Endometrial microvascular endothelial cells (primary cell): ENCODE data around the gene AGXT. TPM values are rescaled to one million over a fixed set of nuclear protein-coding genes. Genes with fewer than 3 reads are reported as not detected.

Source experiments
- in situ Hi-C: cut with HindIII; loops from 2 replicates; pipeline ENCODE4 v1.10.0; 2017; ENCODE audit warnings: low sequenced_read_pairs, low pct_unique_long_range_greater_than_20kb; ENCODE audit errors: inconsistent ontology term
- total RNA-seq: library from RNA; depleted of rRNA; stranded (reverse); fragments of >200 nt; gene quantifications from one replicate; pipeline ENCODE4 v1.2.3, GENCODE V29; 2015; ENCODE audit errors: inconsistent ontology term

The AGXT gene
- total RNA-seq, 1 donor from 2014 or later = not detected

DNA sequence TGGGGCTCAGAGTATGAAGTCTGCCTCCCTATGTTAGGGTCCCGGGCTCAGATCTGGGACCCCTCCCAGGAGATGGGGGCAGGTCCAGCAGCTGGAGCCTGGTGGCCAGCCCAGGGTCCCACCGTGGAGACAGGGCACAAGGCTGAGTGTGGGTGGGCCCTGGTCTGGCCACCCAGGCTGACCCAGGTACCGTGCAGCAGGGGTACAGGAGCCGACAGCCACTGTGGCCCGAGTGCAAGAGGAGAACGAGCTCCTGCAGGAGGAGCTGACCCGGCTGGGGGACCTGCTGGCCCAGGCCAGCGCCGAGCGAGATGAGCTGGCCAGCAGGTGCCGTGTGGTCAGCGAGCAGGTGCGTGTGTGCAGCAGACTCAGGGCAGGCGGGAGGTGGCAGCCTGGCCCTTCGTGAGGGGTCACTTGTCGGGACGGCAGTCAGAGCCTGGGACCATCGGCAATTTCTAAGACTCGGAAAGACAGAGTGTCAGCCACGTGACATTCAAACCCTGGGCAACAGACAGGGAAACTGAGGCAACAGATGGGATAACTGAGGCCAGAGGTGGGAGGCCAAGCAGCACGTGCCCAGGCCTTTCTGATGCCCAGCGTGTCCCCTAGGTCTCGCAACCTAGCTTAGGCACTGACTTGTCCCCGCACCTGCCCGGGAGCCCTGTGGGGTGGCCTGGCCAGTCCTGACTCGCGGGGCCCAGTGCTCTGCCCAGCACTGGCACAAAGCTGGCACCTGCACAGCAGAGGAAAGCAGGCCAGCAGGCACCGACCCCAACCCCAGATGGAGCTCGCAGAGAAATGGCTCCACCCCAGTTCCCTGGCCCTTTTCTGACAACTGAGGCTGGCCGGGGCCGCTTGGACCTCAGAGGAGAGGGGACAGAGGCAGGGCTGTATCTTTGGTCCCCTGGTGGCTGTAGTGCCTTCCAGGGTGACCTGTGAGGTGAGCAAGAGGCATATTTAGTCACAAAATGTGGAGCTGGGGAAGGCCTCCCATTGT lies 51.5 kb downstream of the AGXT start:
- in situ Hi-C loops = no loop called here

DNA sequence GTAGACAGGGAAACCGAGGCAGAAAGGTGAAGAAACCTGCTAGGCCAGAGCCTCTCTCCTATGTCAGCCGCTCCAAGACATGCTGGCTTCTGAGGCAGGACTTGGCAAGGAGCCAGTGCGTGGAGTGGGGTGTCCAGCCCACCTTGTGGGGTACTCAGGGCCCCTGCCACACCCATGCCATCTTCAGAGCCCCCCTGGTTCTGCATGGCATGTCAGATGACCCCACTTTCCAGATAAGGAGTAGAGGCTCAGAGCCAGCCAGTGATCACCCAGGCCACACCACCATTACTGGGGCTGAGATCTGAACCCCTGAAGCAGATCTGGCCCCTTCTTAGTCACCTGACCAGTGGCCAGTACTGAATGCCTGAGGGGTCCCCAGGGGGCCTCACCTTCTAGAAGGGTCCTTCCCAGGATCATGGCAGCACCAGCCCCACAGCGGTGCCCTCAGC lies 52.2 kb downstream of the AGXT start:
- in situ Hi-C loops = no loop called here

DNA sequence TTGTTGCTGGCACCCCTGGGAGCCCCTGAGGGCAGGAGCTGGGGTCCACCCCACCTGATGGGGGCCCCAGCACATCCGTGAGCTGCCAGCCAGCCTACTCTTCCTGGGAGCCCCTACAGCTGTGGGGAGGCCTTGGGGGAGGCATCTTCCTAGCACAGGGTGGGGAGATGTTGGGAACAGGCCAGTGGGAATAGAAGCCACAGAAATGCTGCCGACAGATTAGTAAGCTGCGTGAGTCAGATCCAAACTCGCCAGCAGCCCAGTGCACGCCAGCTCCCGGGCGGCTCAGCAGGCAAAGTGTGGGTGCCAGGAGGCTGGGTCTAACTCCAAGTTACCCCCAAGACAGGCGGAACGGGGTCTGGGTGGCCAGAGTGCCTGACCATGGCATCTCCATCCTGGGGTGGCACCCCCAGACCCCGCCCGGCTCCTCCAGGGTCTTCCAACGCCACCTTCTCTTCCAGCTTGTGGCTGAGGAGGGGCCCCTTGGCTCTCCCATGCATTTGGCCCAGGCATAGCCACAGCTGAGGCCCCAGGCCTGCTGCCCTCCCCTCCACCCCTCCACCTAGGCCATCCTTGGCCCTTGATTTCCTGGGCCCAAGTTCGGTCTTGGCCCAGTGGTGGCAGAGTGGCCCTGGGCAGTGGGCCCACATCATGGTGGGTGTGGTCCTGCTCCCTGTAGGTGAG lies 52.8 kb downstream of the AGXT start:
- in situ Hi-C loops = no loop called here

DNA sequence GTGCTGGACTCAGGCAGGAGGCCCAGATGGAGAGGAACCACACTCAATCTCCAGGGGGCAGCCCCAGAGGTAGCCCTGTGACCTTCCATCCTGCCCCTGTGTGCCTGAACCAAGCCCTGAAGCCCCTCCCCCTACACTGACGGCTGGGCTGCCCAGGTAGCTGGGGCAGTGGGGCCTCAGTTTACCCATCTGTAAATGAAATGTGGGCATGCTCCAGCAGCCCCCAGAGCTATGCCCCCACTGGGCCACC lies 53.3 kb downstream of the AGXT start:
- in situ Hi-C loops = no loop called here

DNA sequence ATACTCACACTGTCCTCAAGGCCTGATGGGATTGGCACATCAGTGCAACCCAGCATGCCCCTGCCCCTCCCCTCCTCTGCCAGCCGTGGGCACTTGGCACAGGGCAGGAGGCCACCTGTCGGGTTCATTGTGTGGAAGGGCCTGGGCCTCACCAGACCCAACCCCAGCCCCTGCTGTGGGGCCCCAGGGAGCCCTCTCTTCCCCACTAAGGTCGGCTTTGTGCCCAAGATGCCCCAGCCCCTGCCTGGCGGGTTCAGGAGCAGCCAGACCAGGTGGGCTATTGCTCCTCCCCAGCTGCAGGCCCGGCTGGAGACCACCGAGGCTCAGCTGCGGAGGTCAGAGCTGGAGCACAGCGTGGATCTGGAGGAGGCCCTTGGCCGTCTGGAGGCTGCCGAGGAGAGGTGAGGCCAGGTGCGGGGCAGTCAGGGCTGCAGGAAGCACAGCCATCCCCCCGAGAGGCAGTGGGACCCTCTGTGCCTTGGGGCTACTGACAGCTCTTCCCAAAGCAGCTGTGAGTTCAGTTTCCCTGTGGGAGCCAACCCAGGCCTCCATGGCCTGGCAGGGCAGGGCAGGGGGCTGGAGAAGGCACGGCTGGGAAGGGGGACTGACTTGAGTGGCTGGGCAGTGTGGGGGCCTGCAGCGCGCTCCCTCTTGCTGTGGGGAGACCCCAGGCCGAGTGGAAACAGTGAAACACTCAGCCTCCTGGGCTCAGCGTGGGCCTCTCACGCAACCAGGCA lies 53.8 kb downstream of the AGXT start:
- in situ Hi-C loops = no loop called here

DNA sequence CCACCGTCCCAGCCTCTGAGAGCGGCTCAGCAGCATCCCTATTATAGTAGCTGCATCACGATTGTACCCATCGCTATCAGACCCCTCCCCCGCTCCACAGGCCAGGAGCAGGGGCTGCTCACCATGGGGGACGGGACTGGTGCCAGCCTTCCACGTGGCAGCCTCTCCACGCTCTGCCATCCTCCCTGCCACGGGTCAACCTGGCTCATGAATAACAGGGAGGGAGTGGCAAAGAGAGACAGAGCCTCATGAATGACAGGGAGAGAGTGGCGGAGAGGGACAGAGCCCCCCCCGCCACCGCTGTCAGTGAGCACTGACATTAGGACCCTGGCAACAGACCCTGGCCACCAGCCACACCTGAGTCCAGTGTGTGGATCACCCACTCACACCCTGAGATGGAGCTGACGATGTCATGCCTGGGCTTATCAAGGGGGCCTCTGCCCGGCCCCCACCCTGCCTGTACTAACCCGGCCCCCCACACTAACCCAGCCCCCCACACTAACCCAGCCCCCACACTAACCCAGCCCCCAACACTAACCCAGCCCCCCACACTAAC lies 54.4 kb downstream of the AGXT start:
- in situ Hi-C loops = no loop called here

DNA sequence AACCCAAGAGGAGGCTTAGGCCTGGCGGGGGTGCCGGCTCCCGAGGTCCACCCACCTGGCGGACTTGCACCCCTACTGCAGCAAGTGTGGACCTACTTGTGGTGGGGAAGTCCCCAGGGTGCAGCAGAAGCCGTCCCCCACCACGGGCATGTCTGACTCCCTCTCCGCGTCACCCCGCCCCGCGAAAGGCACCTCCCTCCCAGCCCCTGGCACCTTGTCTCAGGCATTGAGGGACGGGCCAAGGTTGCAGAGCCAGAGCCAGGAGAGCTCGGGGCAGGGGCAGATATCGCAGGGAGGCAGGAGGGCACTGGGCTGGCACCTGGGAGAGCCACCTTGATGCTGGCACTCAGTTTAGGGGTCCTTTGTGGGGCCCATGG lies 56.6 kb downstream of the AGXT start:
- in situ Hi-C loops = no loop called here

DNA sequence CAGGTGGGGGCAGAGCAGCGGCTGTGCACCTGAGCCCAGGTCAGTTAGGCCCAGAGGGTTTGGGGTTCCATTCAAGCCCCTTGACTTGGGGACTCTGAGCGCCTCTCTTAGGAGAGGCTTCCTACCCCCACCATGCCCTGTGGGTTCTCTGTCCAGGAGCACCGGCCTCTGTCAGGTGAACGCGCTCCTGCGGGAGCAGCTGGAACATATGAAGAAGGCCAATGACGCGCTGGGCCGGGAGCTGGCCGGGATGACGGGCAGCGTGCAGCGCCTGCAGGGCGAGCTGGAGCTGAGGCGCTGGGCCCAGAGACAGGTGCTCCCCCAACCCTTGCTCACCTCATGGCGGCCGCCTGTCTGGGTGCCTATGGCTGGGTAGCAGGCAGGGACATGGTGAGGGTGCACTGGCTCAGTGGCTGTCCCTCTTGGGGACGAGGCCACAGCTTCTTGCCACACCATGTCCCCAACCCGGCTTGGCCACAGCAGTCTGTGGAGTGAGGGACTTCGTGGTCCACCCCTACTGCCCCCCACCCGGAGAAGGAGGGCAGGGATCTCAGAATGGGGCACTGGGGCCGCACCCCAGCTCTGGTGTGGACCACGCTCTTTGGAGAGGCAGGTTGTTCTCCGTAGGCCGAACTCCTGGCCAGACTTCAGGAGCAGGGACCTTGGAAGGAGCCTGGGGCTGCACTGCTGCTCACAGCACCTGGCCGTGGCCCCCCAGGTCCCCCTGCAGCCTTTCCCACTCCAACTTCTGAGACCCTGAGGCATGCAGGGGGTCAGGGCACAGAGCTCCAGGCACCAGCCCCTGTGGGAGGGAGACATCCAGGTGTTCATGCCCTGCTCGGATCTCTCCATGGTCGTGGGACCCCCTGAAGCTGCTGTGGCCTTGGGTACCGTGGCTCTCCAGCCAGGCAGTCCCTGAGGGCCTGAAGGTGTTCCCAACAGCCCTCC lies 57.2 kb downstream of the AGXT start:
- in situ Hi-C loops = no loop called here

DNA sequence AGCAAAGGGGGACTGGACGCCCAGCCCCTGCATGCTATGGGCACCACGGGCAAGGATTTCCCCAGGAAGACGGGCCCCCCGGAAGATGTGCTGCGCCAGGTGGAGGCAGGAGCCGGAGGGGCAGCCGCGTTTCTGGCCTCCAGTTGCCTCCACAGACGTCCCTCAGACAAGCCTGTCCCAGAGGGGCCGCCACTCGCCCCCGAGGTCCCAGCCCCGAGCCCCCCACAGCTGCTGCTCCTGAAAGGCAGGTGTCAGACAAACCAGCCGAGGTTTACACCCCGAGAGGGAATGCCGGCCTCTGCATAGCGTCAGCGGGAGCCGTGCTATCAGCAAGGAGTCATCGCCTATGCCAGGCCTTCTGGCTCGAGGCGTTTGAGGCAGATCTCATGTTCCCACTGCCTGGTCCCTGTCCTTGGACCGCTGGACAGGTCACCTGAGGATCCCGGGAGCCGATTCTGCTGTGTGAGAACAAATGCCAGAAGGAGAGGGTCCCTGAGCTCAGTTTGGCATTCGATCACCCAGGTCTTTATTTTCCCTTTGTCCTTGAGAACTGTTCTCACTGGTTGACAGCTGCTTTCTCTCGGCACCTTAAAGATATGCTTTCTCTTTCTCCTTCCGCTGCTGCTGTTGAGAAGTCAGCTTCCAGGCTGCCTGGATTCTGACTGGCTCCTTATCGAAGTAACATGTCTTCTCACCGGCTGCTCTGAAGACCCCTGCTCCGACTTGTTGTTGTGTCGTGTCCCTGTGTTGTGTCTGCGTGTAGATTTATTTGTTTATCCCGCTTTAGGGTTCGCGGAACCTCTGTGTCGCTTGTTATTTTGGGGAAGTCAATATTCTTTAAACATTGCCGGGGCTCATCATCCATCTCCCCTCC lies 58.1 kb downstream of the AGXT start:
- in situ Hi-C loops = no loop called here

DNA sequence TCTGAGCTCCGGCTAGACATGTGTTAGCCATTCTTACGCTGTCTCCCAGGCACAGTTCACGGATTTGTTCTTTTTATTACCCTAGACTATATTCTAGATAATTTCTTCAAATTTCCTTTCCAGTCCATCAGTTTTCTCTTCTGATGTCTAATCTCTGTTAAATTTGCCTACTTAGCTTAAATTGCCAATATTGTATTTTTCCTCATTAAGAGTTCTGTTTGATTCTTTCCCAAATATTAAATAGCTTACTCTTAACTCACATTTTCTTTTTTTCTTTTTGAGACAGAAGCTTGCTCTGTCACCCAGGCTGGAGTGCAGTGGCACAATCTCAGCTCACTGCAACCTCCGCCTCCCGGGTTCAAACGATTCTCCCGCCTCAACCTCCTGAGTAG lies 58.8 kb downstream of the AGXT start:
- in situ Hi-C loops = no loop called here

DNA sequence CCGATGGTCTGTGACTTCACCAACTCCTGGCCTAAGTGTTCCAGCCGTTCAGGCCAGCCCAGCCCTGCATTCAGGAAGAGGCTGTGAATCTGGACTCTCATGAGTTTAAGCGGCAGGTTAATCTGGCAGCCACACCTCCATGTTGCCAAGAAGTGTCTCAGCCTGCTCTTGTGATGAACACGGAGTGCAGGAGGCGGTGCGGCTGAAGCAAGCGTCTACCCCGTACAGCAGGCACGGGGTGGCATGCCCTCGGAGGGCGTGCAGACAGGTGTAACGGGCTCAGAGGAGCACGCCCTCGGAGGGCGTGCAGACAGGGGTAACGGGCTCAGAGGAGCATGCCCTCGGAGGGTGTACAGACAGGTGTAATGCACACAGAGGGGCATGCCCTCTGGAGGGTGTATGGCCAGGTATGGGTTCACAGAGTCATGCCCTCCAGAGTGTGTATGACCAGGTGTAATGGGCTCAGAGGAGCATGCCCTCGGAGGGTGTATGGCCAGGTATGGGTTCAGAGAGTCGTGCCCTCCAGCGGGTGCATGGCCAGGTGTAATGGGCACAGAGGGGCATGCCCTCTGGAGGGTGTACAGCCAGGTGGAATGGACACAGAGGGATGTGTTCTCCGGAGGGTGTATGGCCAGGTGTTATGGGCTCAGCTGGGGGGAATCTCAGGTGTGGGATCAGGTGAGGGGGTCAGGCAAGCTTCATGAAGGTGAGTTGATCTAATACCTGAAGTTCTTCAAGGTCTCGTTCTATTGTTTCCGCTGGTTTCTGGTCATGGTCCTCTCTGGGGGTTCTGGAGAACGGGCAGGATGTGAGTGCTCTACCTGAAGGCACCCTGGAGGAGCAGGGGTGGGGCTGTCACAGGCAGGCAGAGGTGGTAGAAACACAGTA lies 60.1 kb downstream of the AGXT start:
- in situ Hi-C loops = no loop called here

DNA sequence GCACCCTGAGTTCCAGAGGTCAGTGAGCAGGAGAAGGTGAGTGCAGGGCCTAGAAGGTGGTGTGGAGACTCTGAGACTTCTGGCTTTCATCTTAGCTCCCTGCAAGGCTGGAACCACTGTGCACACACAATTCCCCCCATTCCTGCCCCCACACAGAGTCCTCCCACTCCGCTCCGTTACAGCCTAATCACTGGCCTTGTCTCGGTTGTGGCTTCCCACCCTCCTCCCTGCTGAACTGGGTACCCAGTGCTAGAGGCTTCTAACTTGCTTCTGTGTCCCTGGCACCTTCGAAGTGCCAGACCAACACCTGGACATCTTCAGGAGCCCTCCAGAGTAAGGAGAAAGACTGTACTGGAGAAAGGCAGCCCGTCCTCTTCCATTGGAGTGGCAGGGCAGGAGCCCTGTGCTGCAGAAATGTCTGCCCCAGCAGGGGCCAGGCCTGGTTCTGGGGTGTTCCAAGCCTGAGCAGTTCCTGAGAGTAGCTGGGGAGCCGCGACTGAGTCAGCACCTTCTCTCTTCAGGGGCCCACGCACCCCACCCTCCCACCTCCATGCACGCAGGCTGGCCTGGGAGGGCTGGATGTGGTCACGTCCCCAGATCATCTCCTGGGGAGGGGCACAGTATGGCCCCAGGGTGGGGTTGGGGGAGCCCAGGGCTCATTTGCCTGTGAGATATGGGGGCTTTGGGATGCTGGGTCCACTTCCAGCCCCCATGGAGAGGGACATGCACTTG lies 60.9 kb downstream of the AGXT start:
- in situ Hi-C loops = no loop called here
